Keratinocyte (primary cell): Measurements from ENCODE around the gene EXOSC9. TPM values are rescaled to one million over a fixed set of nuclear protein-coding genes. Genes with fewer than 3 reads are reported as not detected.
"Not testable (repeated sequence)": the region's sequence is repeated elsewhere in the genome, so short reads cannot be mapped to it uniquely, and the experiment has no call there.

ENCODE experiments used
- DNase-seq: peaks from one replicate; pipeline ENCODE4 v3.0.0-alpha.2; 2011; ENCODE audit warnings: low read depth, missing footprints, low spot score
- FAIRE-seq: peaks from 2 replicates; lab custom pipeline; 2011; peaks lifted over from hg19 to GRCh38; lab: Jason Lieb, UNC
- H2AFZ ChIP-seq: 2 replicates; pipeline ENCODE4 v1.6.0; 2012; ENCODE audit warnings: low read length, control low read depth, inconsistent platforms; ENCODE audit not compliant: control insufficient read depth
- H3K27ac ChIP-seq: 2 replicates; pipeline ENCODE4 v1.5.1; 2011; ENCODE audit warnings: low read length; ENCODE audit not compliant: control insufficient read depth, insufficient read depth
- H3K27me3 ChIP-seq: 3 replicates; pipeline ENCODE4 v1.6.0; 2011; ENCODE audit warnings: low read length; ENCODE audit not compliant: control insufficient read depth, insufficient read depth; ENCODE audit errors: extremely low read depth
- H3K36me3 ChIP-seq, 2 experiments: 2 replicates in 1 of 2; 3 replicates in 1 of 2; pipeline ENCODE4 v1.5.1; 2011; ENCODE audit warnings: low read length in 2 of 2, mild to moderate bottlenecking in 1 of 2; ENCODE audit not compliant: control insufficient read depth in 2 of 2, insufficient read depth in 2 of 2; ENCODE audit errors: extremely low read depth in 1 of 2
- H3K4me1 ChIP-seq: 3 replicates; pipeline ENCODE4 v1.5.1; 2011; ENCODE audit warnings: low read length; ENCODE audit not compliant: control insufficient read depth, insufficient read depth; ENCODE audit errors: extremely low read depth
- H3K4me2 ChIP-seq: 3 replicates; pipeline ENCODE4 v1.6.0; 2011; ENCODE audit warnings: low read depth, low read length; ENCODE audit not compliant: control insufficient read depth, insufficient read depth; ENCODE audit errors: extremely low read depth
- H3K4me3 ChIP-seq, 3 experiments: fragments of 200-600 bp in 1 of 3; sonication (generic) in 1 of 3; 2 replicates in 2 of 3; 3 replicates in 1 of 3; pipeline ENCODE4 v1.5.1; 2011 to 2016; ENCODE audit warnings: low read length in 3 of 3, mild to moderate bottlenecking in 3 of 3, control low read depth in 2 of 3, inconsistent platforms in 1 of 3, low read depth in 1 of 3, mixed read lengths in 1 of 3, mixed run types in 1 of 3, moderate library complexity in 1 of 3; ENCODE audit not compliant: control insufficient read depth in 2 of 3, insufficient read depth in 2 of 3; ENCODE audit errors: extremely low read depth in 1 of 3
- H3K79me2 ChIP-seq: 2 replicates; pipeline ENCODE4 v1.6.0; 2012; ENCODE audit warnings: low read length; ENCODE audit not compliant: control insufficient read depth, insufficient read depth
- H3K9ac ChIP-seq: 3 replicates; pipeline ENCODE4 v1.6.0; 2011; ENCODE audit warnings: low read length; ENCODE audit not compliant: control insufficient read depth, insufficient read depth; ENCODE audit errors: extremely low read depth
- H3K9me1 ChIP-seq: 3 replicates; pipeline ENCODE4 v1.6.0; 2011; ENCODE audit warnings: low read length; ENCODE audit not compliant: control insufficient read depth, insufficient read depth; ENCODE audit errors: extremely low read depth
- H3K9me3 ChIP-seq: 2 replicates; pipeline ENCODE4 v1.5.1; 2012; ENCODE audit warnings: low read depth, low read length; ENCODE audit not compliant: control insufficient read depth
- H4K20me1 ChIP-seq: 3 replicates; pipeline ENCODE4 v1.6.0; 2011; ENCODE audit warnings: low read length; ENCODE audit not compliant: control insufficient read depth, insufficient read depth; ENCODE audit errors: extremely low read depth
- EZH2 ChIP-seq: IDR thresholded peaks from one replicate; pipeline ENCODE4 v1.6.1; 2012; ENCODE audit warnings: inconsistent platforms, mild to moderate bottlenecking, low read length, moderate library complexity
- dilution Hi-C: fragments of 300-500 bp; cut with MboI; formaldehyde crosslinking; loops from one replicate; pipeline ENCODE4 v1.7.0; 2020; ENCODE audit warnings: low sequenced_read_pairs; ENCODE audit not compliant: extremely low pct_ligation_motif_present
- polyA minus RNA-seq, 3 experiments: library from RNA; depleted of rRNA, polyadenylated mRNA; stranded (reverse); fragments of >200 nt; gene quantifications; 1 replicate in 1 of 3; 2 replicates in 1 of 3; 3 replicates in 1 of 3; pipeline ENCODE4 v1.2.3, GENCODE V29; 2011
- polyA plus RNA-seq, 5 experiments: library from polyadenylated mRNA; depleted of rRNA in 3 of 5; stranded (reverse) in 3 of 5; stranded (forward) in 1 of 5; unstranded in 1 of 5; fragments of >200 nt; gene quantifications; 1 replicate in 1 of 5; 2 replicates in 3 of 5; 3 replicates in 1 of 5; pipeline versions ENCODE4 v1.2.1 to v1.2.3, GENCODE V29; 2011 to 2012; ENCODE audit warnings: missing spikeins in 2 of 5, low read depth in 1 of 5, low replicate concordance in 1 of 5
- TF ChIP-seq, protein P1 (sequence below), 3 experiments: IDR thresholded peaks in 1 of 3; conservative IDR thresholded peaks in 1 of 3; optimal IDR thresholded peaks in 1 of 3; 2 replicates in 2 of 3; 3 replicates in 1 of 3; pipeline versions ENCODE3 to v1.5.1; 2011; ENCODE audit warnings: low read length in 3 of 3, mild to moderate bottlenecking in 3 of 3, moderate library complexity in 2 of 3, control low read depth in 1 of 3, inconsistent platforms in 1 of 3; ENCODE audit not compliant: insufficient read depth in 2 of 3; ENCODE audit errors: extremely low read depth in 1 of 3

EXOSC9 gene
- 18.0 to 35.4 TPM (median 23.6 TPM) in 3 replicates for polyA plus RNA-seq
- 47.6 TPM for polyA plus RNA-seq (2011; ENCODE audit: low read depth)
- 11.3 and 18.6 TPM in 2 replicates for polyA plus RNA-seq (2011; cell fraction: cytosol; rRNA removed)
- polyA plus RNA-seq (2011; cell fraction: nucleus; rRNA removed), result 20.3 and 31.2 TPM in 2 replicates
- polyA plus RNA-seq (2012; ENCODE audit: low replicate concordance), result 13.1 and 21.2 TPM in 2 replicates
- 7.2 to 30.0 TPM (median 15.8 TPM) in 3 replicates for polyA minus RNA-seq
- polyA minus RNA-seq (2011; cell fraction: cytosol; rRNA and poly(A)+ RNA removed), result 16.5 TPM
- polyA minus RNA-seq (2011; cell fraction: nucleus; rRNA and poly(A)+ RNA removed), result 12.6 and 17.8 TPM in 2 replicates

DNA sequence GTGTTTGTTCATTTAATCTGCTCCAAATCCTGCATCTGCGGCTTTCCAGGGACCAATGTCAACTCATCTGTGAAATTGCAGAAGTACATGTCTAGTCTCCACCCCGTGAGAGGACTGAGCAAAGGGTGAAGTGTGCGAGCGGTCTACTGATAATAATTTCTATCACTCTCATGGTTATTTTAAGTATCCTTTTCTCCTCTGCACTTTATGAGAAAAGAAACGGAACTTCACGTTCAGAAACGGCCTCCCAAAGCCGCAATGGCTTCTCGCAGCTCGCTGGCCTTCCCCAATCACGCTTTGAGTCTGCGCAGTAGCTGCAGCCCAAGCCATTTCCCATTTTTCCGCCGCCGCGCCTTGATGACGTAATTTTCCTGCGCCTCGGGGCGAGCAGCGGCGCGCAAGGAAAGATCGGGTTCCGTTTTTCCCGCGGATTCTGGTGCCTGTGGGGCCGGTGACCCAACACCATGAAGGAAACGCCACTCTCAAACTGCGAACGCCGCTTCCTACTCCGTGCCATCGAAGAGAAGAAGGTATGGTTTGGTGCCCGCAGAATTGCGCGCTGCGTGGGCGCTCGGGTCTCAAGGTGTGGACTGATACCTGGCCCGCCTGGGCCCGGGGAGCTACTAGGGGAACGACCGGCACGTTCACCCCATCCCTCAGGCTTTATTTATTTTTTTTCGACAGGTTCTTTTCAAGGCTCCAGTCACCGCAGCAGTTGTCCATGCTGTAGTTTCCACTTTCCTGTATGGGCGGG is at the start of gene EXOSC9:
Gene EXOSC9, plus strand, starts transcription at position 363 of the 754 bp plus-strand sequence. Its CDS starts 102 bp downstream, at position 465.
- H3K36me3 ChIP-seq, result peaks cover 0 to 5% of the 10 kb centered on the region in 2 experiments
- TF ChIP-seq, protein P1, sequence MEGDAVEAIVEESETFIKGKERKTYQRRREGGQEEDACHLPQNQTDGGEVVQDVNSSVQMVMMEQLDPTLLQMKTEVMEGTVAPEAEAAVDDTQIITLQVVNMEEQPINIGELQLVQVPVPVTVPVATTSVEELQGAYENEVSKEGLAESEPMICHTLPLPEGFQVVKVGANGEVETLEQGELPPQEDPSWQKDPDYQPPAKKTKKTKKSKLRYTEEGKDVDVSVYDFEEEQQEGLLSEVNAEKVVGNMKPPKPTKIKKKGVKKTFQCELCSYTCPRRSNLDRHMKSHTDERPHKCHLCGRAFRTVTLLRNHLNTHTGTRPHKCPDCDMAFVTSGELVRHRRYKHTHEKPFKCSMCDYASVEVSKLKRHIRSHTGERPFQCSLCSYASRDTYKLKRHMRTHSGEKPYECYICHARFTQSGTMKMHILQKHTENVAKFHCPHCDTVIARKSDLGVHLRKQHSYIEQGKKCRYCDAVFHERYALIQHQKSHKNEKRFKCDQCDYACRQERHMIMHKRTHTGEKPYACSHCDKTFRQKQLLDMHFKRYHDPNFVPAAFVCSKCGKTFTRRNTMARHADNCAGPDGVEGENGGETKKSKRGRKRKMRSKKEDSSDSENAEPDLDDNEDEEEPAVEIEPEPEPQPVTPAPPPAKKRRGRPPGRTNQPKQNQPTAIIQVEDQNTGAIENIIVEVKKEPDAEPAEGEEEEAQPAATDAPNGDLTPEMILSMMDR (optimal IDR thresholded peaks at IDR 0.05 in 1 of 3, IDR thresholded peaks at IDR 0.05 in 1 of 3, conservative IDR thresholded peaks at IDR 0.05 in 1 of 3; ENCODE audit: extremely low read depth in 1 of 3, insufficient read depth in 2 of 3, low read length in 3 of 3), result no peak
- no peak for TF ChIP-seq EZH2
- peak within 1 kb of the TSS; percentile 62 to 98 (median 89) for H3K4me3 ChIP-seq
- H4K20me1 ChIP-seq, result no peaks in the 10 kb centered on the region
- peak within 1 kb of the TSS; percentile 90 for H3K27ac ChIP-seq
- H3K9ac ChIP-seq, result peak within 1 kb of the TSS; percentile 98
- H3K27me3 ChIP-seq, result no peaks in the 10 kb centered on the region
- FAIRE-seq (peak; percentile 90), DNase-seq (peak; percentile 36)
- no peaks in the 10 kb centered on the region for H3K9me3 ChIP-seq
- H2AFZ ChIP-seq, result peak within 1 kb of the TSS; percentile 100
- dilution Hi-C loops, result no loop called here
- peak within 1 kb of the TSS; percentile 98 for H3K4me2 ChIP-seq
- H3K9me1 ChIP-seq, result no peaks in the 10 kb centered on the region
- peaks cover 8% of the 10 kb centered on the region for H3K4me1 ChIP-seq
- peaks cover 12% of the 10 kb centered on the region for H3K79me2 ChIP-seq

DNA sequence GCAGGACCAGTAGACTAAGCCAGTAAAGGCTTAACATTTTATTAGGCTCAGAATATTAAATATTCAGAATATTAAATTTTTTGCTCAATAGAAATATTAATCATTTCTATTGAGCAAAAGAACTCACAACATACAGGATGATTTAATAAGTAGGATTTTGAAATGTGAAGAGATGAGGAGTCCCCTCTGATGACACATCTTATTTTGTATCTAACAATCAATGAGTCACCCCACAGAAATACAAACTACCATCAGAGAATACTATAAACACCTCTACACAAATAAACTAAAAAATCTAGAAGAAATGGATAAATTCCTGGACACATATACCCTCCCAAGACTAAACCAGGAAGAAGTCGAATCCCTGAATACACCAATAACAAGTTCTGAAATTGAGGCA is 49.0 kb upstream of the EXOSC9 start:
- H3K9ac ChIP-seq, H3K79me2 ChIP-seq, H3K36me3 ChIP-seq, H3K27me3 ChIP-seq, H3K4me3 ChIP-seq, H3K4me1 ChIP-seq, FAIRE-seq, H3K9me3 ChIP-seq, H3K27ac ChIP-seq, DNase-seq, dilution Hi-C loops, H4K20me1 ChIP-seq, H2AFZ ChIP-seq, H3K9me1 ChIP-seq, H3K4me2 ChIP-seq: not testable (repeated sequence)
